CD4-positive, alpha-beta T cell treated with Interleukin-2 at 100 ng/mL for 4 hours (primary cell): ENCODE measurements around the gene RSAD2.

Experiments
- DNase-seq: peaks from one replicate; pipeline ENCODE4 v3.0.0-alpha.2; 2020; ENCODE audit warnings: low spot score

Gene RSAD2

GRCh38 chr2:6906165-6906741 is 28.7 kb downstream of the RSAD2 start:
- peak; percentile 63 for DNase-seq

GRCh38 chr2:6908291-6908690 is 30.7 kb downstream of the RSAD2 start:
- no peak for DNase-seq

GRCh38 chr2:6909431-6910385 is 32.1 kb downstream of the RSAD2 start:
- peak; percentile 80 for DNase-seq

- no peak for DNase-seq
Observed at GRCh38 chr2:6911721-6912120, 34.1 kb downstream of the RSAD2 start.

GRCh38 chr2:6913415-6914157 is 36.0 kb downstream of the RSAD2 start:
- DNase-seq = peak; percentile 66

- no peak for DNase-seq
Observed at GRCh38 chr2:6914828-6915227, 37.3 kb downstream of the RSAD2 start.

GRCh38 chr2:6915399-6915798 is 37.8 kb downstream of the RSAD2 start:
- no peak for DNase-seq

GRCh38 chr2:6916224-6916623 is 38.6 kb downstream of the RSAD2 start:
- no peak for DNase-seq

GRCh38 chr2:6916736-6917070 is 39.1 kb downstream of the RSAD2 start:
- no peak for DNase-seq

- DNase-seq = peak; percentile 67
Observed at GRCh38 chr2:6917071-6917760, 39.6 kb downstream of the RSAD2 start, which contains the start of gene RNF144A. TSS of gene RNF144A (plus strand) at chr2:6917412. CDS start at chr2:6996927, 79,515 bp downstream.

GRCh38 chr2:6917761-6918421 is 40.3 kb downstream of the RSAD2 start:
- no peak for DNase-seq

- DNase-seq = no peak
Observed at GRCh38 chr2:6919901-6920742, 42.5 kb downstream of the RSAD2 start.

GRCh38 chr2:6920743-6921064 is 43.1 kb downstream of the RSAD2 start:
- DNase-seq = no peak

GRCh38 chr2:6921321-6921922 is 43.8 kb downstream of the RSAD2 start:
- no peak for DNase-seq

GRCh38 chr2:6922201-6922656 is 44.7 kb downstream of the RSAD2 start:
- DNase-seq = no peak

- DNase-seq = no peak
Observed at GRCh38 chr2:6923319-6923718, 45.7 kb downstream of the RSAD2 start.

GRCh38 chr2:6924101-6924923 is 46.7 kb downstream of the RSAD2 start:
- no peak for DNase-seq

- DNase-seq = no peak
Observed at GRCh38 chr2:6924924-6925409, 47.4 kb downstream of the RSAD2 start.

- DNase-seq = no peak
Observed at GRCh38 chr2:6926071-6926732, 48.6 kb downstream of the RSAD2 start.
